A549 treated with dexamethasone at 1 μM for 4 hours (cell line): ENCODE results near the gene ZGPAT. TPM values are rescaled to one million over a fixed set of nuclear protein-coding genes. Genes with fewer than 3 reads are reported as not detected.

Experiments used
- total RNA-seq: library from RNA; stranded (reverse); fragments of 200-300 nt; extraction: Qiagen RNA extraction; gene quantifications from 5 replicates; pipeline ENCODE4 v1.2.3, GENCODE V29; 2022

Gene ZGPAT, protein sequence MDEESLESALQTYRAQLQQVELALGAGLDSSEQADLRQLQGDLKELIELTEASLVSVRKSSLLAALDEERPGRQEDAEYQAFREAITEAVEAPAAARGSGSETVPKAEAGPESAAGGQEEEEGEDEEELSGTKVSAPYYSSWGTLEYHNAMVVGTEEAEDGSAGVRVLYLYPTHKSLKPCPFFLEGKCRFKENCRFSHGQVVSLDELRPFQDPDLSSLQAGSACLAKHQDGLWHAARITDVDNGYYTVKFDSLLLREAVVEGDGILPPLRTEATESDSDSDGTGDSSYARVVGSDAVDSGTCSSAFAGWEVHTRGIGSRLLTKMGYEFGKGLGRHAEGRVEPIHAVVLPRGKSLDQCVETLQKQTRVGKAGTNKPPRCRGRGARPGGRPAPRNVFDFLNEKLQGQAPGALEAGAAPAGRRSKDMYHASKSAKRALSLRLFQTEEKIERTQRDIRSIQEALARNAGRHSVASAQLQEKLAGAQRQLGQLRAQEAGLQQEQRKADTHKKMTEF
- 19.0 to 26.9 TPM (median 26.0 TPM) in 5 replicates for total RNA-seq

DNA sequence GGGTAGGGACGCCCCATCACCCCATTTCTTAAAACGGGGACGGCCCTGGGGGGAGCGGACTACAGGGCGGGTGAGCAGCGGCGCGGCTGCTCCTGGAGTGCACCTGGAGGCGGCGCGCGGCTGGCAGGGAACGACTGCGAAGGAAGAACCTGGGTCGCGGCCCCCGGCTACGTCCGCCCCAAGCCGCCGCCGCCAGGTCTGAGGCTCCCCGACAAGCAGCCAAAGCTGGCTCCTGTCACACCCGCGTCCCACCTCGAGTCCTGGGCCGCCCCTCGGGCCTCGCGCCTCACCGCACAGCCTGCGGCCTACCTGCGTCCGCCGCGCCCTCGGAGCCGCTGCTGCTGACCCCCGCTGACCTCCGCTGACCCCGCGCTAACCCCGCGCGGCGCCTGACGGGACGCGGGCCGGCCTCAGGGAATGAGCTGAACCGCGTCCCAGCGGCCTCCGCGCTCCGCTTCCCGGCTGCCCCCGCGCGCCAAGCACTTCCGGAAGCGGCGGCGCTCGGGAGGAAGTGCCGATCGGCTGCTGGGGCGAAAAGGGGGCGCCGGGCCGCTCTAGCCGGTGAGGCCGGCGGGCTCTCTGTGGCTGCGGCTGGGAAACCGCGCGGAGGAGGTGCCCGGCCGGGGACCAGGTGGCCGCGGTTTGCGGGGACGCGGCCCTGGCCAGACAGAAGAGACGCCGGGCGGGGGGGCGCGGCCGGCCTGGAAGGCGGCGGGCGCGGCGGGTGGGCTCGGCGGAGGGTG, at the start of gene ZGPAT, which contains the start of gene ARFRP1:
Gene ZGPAT, plus strand, starts transcription at position 482 of the 743 bp plus-strand sequence. CDS start 542 bp downstream, outside the sequence.
Gene ARFRP1, minus strand, starts transcription at position 419 of the 743 bp plus-strand sequence. CDS start 885 bp downstream, outside the sequence.

GRCh38 chr20:63696628-63697356, 11.0 kb upstream of the ZGPAT start, which contains the start of gene TNFRSF6B:
TSS of gene TNFRSF6B (plus strand) at chr20:63696652. CDS start at chr20:63696768, 116 bp downstream.

DNA sequence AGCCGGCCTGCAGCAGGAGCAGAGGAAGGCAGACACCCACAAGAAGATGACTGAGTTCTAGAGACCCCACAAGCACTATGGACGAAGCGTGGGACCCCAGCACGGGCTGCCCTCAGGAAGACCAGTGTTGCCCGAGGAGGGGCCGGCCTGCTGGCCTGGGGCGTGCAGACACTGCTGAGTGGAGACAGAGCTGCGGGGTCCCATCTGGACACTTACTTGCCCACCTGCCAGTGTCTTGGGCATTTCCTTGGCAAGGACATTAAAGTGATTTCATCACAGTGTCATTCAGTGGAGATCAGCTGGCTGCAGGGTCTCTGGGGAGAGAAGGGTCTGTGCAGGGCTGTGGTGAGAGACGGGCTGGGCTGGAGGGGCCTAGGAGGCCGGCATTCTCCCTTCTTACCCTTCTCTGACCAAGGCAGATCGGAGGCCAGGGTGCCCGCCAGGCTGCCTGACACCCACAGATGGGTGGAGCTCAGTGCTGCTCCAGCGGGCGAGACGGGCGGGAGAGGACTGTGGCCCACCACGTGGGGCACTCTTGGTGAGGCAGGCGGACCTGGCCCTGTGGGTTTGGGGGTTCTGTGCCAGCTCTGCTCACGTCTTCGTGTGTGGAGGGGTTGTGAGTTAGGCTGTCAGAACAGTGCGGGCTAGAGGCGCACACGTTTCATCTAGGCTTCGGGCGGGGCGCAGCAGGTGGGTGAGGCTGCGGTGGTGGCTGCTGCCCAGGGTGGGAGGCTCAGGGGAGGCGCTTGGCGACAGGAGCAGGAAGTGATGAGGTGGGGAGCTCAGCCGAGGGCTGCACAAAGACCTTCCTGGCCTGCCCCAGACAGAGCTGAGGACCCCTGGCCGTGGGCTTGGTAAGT, 28.2 kb downstream of the ZGPAT start, which contains the start of gene LIME1:
Gene LIME1, plus strand, starts transcription at position 806 of the 860 bp plus-strand sequence. CDS start 886 bp downstream, outside the sequence.

GRCh38 chr20:63739130-63740069, 31.6 kb downstream of the ZGPAT start, which contains the start of gene SLC2A4RG:
TSS of gene SLC2A4RG (plus strand) at chr20:63739776. CDS start at chr20:63739913, 137 bp downstream.

Other genes starting within 250 kb of the ZGPAT start
- 0.61 to 0.74 TPM (median 0.63 TPM) in 5 replicates for gene KCNQ2, start 235.4 kb upstream of the ZGPAT start, total RNA-seq
- gene EEF1A2, start 209.0 kb upstream of the ZGPAT start, total RNA-seq: 123 to 185 TPM (median 159 TPM) in 5 replicates
- gene PPDPF, start 187.3 kb upstream of the ZGPAT start, total RNA-seq: 282 to 352 TPM (median 327 TPM) in 5 replicates
- 2.0 to 4.2 TPM (median 2.8 TPM) in 5 replicates for gene PTK6, start 170.7 kb upstream of the ZGPAT start, total RNA-seq
- 0.11 to 0.14 TPM (median 0.13 TPM) in 4 of 5 replicates, not detected in the other for gene SRMS, start 160.3 kb upstream of the ZGPAT start, total RNA-seq
- gene FNDC11, start 153.9 kb upstream of the ZGPAT start, total RNA-seq: 0.14 to 0.38 TPM (median 0.24 TPM) in 5 replicates
- 25.0 to 42.6 TPM (median 36.2 TPM) in 5 replicates for gene HELZ2, start 133.8 kb upstream of the ZGPAT start, total RNA-seq
- 7.3 to 10.5 TPM (median 10.1 TPM) in 5 replicates for gene GMEB2, start 80.9 kb upstream of the ZGPAT start, total RNA-seq
- gene STMN3, start 54.6 kb upstream of the ZGPAT start, total RNA-seq: 7.3 to 10.1 TPM (median 8.4 TPM) in 5 replicates
- gene RTEL1, start 49.7 kb upstream of the ZGPAT start, total RNA-seq: 4.1 to 7.8 TPM (median 5.9 TPM) in 5 replicates
- gene TNFRSF6B, start 11.4 kb upstream of the ZGPAT start, total RNA-seq: 0.77 to 0.97 TPM (median 0.84 TPM) in 4 of 5 replicates, not detected in the other
- 28.6 to 39.8 TPM (median 36.2 TPM) in 5 replicates for gene ARFRP1, start 63 bp upstream of the ZGPAT start, total RNA-seq
- 2.9 to 9.5 TPM (median 8.9 TPM) in 5 replicates for gene LIME1, start 28.6 kb downstream of the ZGPAT start, total RNA-seq
- gene SLC2A4RG, start 31.7 kb downstream of the ZGPAT start, total RNA-seq: 57.9 to 88.8 TPM (median 82.1 TPM) in 5 replicates
- 0.65 to 0.82 TPM (median 0.73 TPM) in 5 replicates for gene ZBTB46, start 123.2 kb downstream of the ZGPAT start, total RNA-seq
- gene ABHD16B, start 153.5 kb downstream of the ZGPAT start, total RNA-seq: not detected in 5 replicates
- 125 to 135 TPM (median 132 TPM) in 5 replicates for gene TPD52L2, start 157.2 kb downstream of the ZGPAT start, total RNA-seq
- gene DNAJC5, start 187.1 kb downstream of the ZGPAT start, total RNA-seq: 21.7 to 30.4 TPM (median 29.3 TPM) in 5 replicates
- gene UCKL1, start 248.4 kb downstream of the ZGPAT start, total RNA-seq: 19.2 to 34.0 TPM (median 30.6 TPM) in 5 replicates